Endodermal cell (in vitro differentiated cells): ENCODE data around the gene RAMP1. TPM values are rescaled to one million over a fixed set of nuclear protein-coding genes. Genes with fewer than 3 reads are reported as not detected.

ENCODE experiments used
- DNase-seq: peaks from one replicate; pipeline ENCODE4 v3.0.0-alpha.2; 2017
- H3K27ac ChIP-seq: 2 replicates; pipeline ENCODE4 v1.5.1; 2013; ENCODE audit warnings: mild to moderate bottlenecking, low read depth, low read length, moderate library complexity
- H3K27me3 ChIP-seq: 2 replicates; pipeline ENCODE4 v1.6.1; 2013; ENCODE audit warnings: mild to moderate bottlenecking, low read length, moderate library complexity; ENCODE audit not compliant: insufficient read depth, control insufficient read depth, poor library complexity, severe bottlenecking
- H3K36me3 ChIP-seq: 2 replicates; pipeline ENCODE4 v1.7.0; 2013; ENCODE audit warnings: mild to moderate bottlenecking, low read length, moderate library complexity; ENCODE audit not compliant: control insufficient read depth, insufficient read depth
- H3K4me1 ChIP-seq: one replicate; pipeline ENCODE4 v1.7.0; 2013; ENCODE audit warnings: low read length; ENCODE audit not compliant: control insufficient read depth, insufficient read depth
- H3K4me3 ChIP-seq: 2 replicates; pipeline ENCODE4 v1.5.1; 2013; ENCODE audit warnings: mild to moderate bottlenecking, low read length, moderate library complexity
- H3K9ac ChIP-seq: 2 replicates; pipeline ENCODE4 v1.6.1; 2013; ENCODE audit warnings: mild to moderate bottlenecking, low read length, moderate library complexity; ENCODE audit not compliant: poor library complexity, severe bottlenecking; ENCODE audit errors: extremely low read depth
- H3K9me3 ChIP-seq: 2 replicates; pipeline ENCODE4 v1.6.1; 2013; ENCODE audit warnings: mild to moderate bottlenecking, low read length, moderate library complexity; ENCODE audit not compliant: control insufficient read depth
- H3K27ac Mint-ChIP-seq: 2 replicates; pipeline ENCODE4 v1.8.0; 2020; ENCODE audit warnings: mixed read lengths
- H3K27me3 Mint-ChIP-seq: 2 replicates; pipeline ENCODE4 v1.8.0; 2021; ENCODE audit warnings: mild to moderate bottlenecking, mixed read lengths; ENCODE audit not compliant: insufficient read depth
- H3K36me3 Mint-ChIP-seq: 2 replicates; pipeline ENCODE4 v1.8.0; 2020; ENCODE audit warnings: low read depth, mixed read lengths
- H3K4me1 Mint-ChIP-seq: 2 replicates; pipeline ENCODE4 v1.8.0; 2020; ENCODE audit warnings: mixed read lengths
- H3K4me3 Mint-ChIP-seq: 2 replicates; pipeline ENCODE4 v1.8.0; 2020; ENCODE audit warnings: mild to moderate bottlenecking, moderate library complexity, mixed read lengths
- H3K9me3 Mint-ChIP-seq: 2 replicates; pipeline ENCODE4 v1.8.0; 2020; ENCODE audit warnings: mild to moderate bottlenecking, mixed read lengths
- WGBS, 2 experiments: methylation state at CpG; one replicate each; pipeline versions ENCODE4 v1.1.5 to v1.1.7; 2013; ENCODE audit warnings: missing lambda C conversion rate in 2 of 2, mixed read lengths in 1 of 2; ENCODE audit not compliant: insufficient coverage in 1 of 2, insufficient read length in 1 of 2; 5-methylcytosine and 5-hydroxymethylcytosine counted together
- total RNA-seq, 2 donors: library from RNA; stranded (reverse); fragmentation: NEBNext Ultra II Directional in 1 of 2; extraction: Animal tissue kit (Norgen Biotek cat#: 25700) in 1 of 2; gene quantifications; 2 replicates in 1 of 2; 3 replicates in 1 of 2; pipeline ENCODE4 v1.2.1, GENCODE V29; 2021
- TF ChIP-seq, protein P1 (sequence below): fragments of 200-600 bp; sonication (generic); conservative IDR thresholded peaks from 2 replicates; pipeline ENCODE4 v1.5.0; 2021; ENCODE audit warnings: antibody characterized with exemption, mild to moderate bottlenecking

RAMP1 gene
- total RNA-seq, 2 donors from 2014 or later, result 0.40 to 1.6 TPM

DNA sequence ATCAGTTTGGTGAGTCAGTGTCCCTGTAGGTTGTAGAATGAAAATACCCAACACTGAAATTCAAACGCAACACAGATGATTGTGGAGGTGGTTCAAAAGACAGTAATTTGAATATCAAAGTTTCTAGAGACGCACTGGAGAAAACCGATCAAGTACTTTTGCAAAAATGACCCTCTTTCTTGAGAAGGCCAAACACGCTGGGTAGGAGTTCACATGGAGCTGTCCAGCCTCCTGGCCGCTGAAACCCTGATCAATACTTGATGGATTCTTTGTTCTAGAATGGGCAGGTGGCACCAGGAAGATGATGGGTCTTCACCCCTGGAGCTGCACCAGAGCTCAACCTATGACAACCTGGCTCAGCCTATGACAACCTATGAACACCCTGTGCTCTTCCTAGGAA lies 67.7 kb downstream of the RAMP1 start:
- H3K4me1 ChIP-seq, result no peaks in the 10 kb centered on the region
- no peaks in the 10 kb centered on the region for H3K4me1 Mint-ChIP-seq
- no peaks in the 10 kb centered on the region for H3K9me3 ChIP-seq
- H3K27ac Mint-ChIP-seq, result no peak overlapping the region
- DNase-seq, result peak; percentile 72
- 78 to 100% methylated on average over 2 to 5 of the region's 5 CpGs for WGBS, 2 experiments
- H3K9ac ChIP-seq, result no peak overlapping the region
- peaks cover 9% of the 10 kb centered on the region for H3K27me3 Mint-ChIP-seq
- H3K27me3 ChIP-seq, result peaks cover 4% of the 10 kb centered on the region
- TF ChIP-seq, protein P1, sequence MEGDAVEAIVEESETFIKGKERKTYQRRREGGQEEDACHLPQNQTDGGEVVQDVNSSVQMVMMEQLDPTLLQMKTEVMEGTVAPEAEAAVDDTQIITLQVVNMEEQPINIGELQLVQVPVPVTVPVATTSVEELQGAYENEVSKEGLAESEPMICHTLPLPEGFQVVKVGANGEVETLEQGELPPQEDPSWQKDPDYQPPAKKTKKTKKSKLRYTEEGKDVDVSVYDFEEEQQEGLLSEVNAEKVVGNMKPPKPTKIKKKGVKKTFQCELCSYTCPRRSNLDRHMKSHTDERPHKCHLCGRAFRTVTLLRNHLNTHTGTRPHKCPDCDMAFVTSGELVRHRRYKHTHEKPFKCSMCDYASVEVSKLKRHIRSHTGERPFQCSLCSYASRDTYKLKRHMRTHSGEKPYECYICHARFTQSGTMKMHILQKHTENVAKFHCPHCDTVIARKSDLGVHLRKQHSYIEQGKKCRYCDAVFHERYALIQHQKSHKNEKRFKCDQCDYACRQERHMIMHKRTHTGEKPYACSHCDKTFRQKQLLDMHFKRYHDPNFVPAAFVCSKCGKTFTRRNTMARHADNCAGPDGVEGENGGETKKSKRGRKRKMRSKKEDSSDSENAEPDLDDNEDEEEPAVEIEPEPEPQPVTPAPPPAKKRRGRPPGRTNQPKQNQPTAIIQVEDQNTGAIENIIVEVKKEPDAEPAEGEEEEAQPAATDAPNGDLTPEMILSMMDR, result no peak
- no peak overlapping the region for H3K27ac ChIP-seq
- H3K4me3 ChIP-seq, result no peak overlapping the region
- no peaks in the 10 kb centered on the region for H3K36me3 ChIP-seq
- H3K9me3 Mint-ChIP-seq, result peaks cover 6% of the 10 kb centered on the region
- H3K4me3 Mint-ChIP-seq, result no peak overlapping the region
- H3K36me3 Mint-ChIP-seq, result no peaks in the 10 kb centered on the region

DNA sequence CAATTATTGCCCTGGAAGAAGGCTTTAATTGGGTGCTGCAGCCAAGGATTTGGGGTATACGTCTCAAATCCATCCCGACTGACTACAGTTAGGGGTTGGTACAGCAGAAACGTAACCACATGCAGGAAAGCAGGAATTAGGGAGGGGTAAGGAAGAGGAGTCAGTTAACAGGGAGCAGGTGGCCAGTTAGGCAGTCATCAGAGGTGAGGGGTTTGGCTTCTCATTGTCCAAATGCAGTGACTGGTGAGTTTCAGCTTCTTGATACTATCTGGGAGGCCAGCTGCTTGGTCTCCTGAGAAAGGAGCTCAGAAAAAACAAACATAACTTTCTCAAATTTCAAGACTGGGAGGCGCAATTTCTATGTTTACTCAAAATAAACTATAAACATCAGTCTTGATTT lies 68.6 kb downstream of the RAMP1 start:
- H3K27ac Mint-ChIP-seq, result no peak overlapping the region
- no peak overlapping the region for H3K4me3 ChIP-seq

DNA sequence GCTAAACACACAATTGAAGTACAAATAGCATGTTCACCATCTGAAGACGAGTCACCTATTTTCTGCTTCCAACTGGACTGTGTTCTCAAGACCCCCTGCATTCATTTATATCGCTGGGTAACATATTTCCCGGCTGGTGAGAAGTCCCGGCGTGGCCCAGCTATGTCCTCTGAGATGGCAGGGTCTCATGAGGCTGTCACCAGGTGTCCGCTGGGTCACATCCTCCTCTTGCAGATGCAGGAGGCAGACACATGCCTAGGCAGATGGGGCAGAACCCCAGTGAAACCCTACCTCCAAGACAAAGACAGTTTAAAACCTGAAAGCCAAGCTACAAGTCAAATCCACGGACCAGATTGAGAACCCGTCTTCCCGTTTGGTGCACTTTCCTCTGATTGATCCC lies 70.6 kb downstream of the RAMP1 start:
- Mint-ChIP-seq H3K36me3 (no peaks in the 10 kb centered on the region), H3K4me1 (no peaks in the 10 kb centered on the region), H3K27me3 (peaks cover 3% of the 10 kb centered on the region), H3K9me3 (peaks cover 6% of the 10 kb centered on the region), H3K27ac (no peak overlapping the region), H3K4me3 (no peak overlapping the region)
- Histone ChIP-seq H3K36me3 (no peaks in the 10 kb centered on the region), H3K9me3 (no peaks in the 10 kb centered on the region), H3K9ac (no peak overlapping the region), H3K4me3 (no peak overlapping the region), H3K27me3 (no peaks in the 10 kb centered on the region), H3K27ac (no peak overlapping the region), H3K4me1 (no peaks in the 10 kb centered on the region)
- WGBS, 2 experiments, result 88 to 90% methylated on average over 8 to 9 of the region's 9 CpGs
- TF ChIP-seq, protein P1, result no peak
- DNase-seq, result no peak

More for the DNA sequence above, 68.6 kb downstream of the RAMP1 start:
- peaks cover 8% of the 10 kb centered on the region for H3K27me3 Mint-ChIP-seq
- no peaks in the 10 kb centered on the region for H3K9me3 ChIP-seq
- WGBS, 2 experiments, result 86 to 92% methylated on average over 4 of the region's 4 CpGs
- H3K4me3 Mint-ChIP-seq, result no peak overlapping the region
- H3K27ac ChIP-seq, result no peak overlapping the region
- no peaks in the 10 kb centered on the region for H3K4me1 ChIP-seq
- H3K36me3 Mint-ChIP-seq, result no peaks in the 10 kb centered on the region
- no peaks in the 10 kb centered on the region for H3K36me3 ChIP-seq
- H3K4me1 Mint-ChIP-seq, result no peaks in the 10 kb centered on the region
- H3K9ac ChIP-seq, result no peak overlapping the region
- TF ChIP-seq, protein P1, result no peak
- H3K9me3 Mint-ChIP-seq, result peaks cover 6% of the 10 kb centered on the region
- no peak for DNase-seq
- H3K27me3 ChIP-seq, result peaks cover 4% of the 10 kb centered on the region
